Measurements from ENCODE around the gene RGMA. TPM values are rescaled to one million over a fixed set of nuclear protein-coding genes. Genes with fewer than 3 reads are reported as not detected.
"Not testable (repeated sequence)": the region's sequence is repeated elsewhere in the genome, so short reads cannot be mapped to it uniquely, and the experiment has no call there.

Gene RGMA
- polyA plus RNA-seq, 5 donors: 11.2 to 21.1 (median 13.8) TPM

GRCh38 chr15:93035953-93036810 lies 52.8 kb downstream of the RGMA start:
- DNase-seq: peak in 1 of 2 donors; percentile 29

DNA sequence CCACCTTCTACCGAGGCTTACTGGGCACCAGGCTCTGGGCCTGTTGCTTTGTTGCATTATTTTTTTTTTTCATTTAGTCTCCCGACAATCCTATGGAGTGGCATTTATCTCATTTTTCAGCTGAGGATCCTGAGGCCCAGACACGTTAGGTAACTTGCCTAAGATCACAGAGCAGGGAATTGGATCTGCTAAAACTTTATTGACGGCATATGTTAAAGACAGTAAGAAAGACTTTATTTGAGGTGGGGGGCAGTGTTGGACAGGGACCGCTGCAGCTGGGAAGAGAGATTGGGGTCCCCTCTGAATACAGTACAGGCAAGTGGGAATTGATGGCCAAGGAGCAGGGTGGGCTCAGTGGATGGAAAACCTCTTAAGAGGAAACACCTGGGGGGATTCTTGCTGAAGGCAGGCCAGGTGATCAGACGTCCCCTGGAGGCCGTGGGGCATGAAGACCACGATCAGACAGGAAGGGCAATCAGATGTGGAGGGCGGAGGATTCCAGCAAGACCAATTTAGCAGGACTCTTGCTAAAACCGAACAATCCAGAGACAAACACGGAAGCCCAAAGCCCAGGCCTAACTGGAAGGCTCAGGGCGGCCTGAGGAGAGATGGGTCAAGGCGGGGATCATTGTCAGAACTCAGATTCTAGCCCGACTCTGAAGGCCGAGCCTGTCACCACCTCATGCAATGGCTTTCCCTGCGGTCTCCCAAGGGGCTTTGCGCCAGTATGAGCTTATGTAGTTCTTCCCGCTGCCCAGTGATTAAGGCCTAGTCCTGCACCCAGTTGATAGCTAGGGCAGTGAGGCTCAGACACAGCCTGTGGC lies 53.7 kb downstream of the RGMA start:
- DNase-seq: no peak

DNA sequence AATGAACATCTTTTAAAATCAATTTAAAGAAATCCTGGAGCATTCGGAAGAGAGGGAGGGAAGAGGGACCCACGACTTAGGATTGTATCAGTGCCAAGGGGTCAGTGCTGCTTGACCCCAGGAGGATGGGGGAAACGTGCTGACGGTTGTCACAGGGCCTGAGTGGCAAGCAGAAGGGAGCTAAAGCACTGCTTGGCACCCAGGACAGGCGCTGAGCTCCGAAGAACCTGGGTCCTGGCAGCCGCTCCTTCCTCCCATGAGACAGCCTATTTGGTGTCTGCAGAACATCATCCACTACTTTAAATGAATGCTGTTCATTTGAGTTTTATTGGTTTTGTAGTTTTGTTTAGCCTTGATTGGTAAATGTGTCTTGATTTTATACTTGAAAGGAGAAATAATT lies 54.5 kb downstream of the RGMA start:
- no peak for DNase-seq

DNA sequence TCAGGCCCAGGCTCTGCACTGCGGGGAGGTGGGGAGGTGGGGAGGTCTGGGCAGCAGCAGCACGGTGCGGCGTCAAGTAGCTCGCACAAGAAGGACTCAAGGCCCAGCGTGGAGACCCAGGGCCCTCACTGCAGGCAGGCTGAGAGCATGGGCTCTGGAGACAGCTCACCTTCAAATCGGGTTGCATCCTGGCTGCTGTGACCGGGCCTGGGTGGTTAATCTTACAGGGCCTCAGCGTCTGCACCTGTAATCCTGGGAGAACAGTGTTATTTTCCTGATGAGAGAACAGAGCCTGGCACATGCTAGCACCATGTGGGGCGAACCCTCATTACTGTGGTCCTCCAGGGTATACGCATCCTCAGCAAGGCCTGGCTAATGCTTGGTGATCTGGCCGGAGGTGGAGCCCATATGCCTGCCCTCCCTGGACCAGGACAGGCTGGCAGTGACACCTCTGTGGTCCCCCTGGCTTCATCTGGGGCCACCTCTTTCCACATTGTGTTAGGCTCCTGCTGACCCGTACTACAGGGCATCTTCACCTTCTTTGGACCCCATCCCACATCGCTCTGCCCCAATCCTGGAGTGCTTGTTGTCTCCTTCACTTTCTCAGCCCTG lies 55.5 kb downstream of the RGMA start:
- DNase-seq: no peak

- DNase-seq: not testable (repeated sequence)
Measured at GRCh38 chr15:93032515-93033206, 56.4 kb downstream of the RGMA start.

- not testable (repeated sequence) for DNase-seq
Measured at GRCh38 chr15:93031557-93032384, 57.2 kb downstream of the RGMA start.

GRCh38 chr15:93031103-93031464 lies 57.9 kb downstream of the RGMA start:
- no peak for DNase-seq

DNA sequence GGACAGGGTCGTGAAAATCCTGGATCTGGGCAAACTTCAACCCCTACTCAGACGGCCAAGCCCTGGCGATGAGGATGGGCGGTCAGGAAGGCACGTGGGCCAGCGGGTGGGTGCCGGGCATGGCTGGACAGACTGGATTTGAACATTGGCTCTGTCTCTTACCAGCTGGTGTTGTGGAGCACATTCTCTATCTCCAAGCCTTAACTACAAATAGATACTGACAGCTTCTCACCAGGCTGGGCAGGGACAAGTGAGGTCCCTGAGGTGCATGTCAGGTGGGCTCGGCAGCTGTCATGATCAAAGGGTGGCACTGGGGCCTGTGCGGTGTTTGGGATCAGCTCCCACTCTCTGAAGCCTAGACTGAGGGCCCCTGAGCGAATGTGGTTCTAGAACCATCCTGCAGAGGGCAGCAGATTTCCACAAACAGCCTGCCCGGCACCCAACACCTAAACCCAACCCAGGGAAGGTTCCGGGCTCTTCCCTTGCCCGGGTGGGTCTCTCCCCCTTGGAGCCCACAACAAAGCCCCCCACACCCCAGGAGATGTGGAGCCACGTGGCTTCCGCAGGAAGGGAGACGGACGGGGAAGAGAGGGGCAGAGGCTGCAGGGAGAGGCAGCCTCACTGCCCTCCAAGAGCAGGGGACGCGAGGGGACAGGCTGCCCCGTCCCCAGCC lies 58.4 kb downstream of the RGMA start:
- DNase-seq: peak in 1 of 2 donors; percentile 71

- no peak for DNase-seq
Measured at GRCh38 chr15:93029836-93030429, 59.1 kb downstream of the RGMA start.

DNA sequence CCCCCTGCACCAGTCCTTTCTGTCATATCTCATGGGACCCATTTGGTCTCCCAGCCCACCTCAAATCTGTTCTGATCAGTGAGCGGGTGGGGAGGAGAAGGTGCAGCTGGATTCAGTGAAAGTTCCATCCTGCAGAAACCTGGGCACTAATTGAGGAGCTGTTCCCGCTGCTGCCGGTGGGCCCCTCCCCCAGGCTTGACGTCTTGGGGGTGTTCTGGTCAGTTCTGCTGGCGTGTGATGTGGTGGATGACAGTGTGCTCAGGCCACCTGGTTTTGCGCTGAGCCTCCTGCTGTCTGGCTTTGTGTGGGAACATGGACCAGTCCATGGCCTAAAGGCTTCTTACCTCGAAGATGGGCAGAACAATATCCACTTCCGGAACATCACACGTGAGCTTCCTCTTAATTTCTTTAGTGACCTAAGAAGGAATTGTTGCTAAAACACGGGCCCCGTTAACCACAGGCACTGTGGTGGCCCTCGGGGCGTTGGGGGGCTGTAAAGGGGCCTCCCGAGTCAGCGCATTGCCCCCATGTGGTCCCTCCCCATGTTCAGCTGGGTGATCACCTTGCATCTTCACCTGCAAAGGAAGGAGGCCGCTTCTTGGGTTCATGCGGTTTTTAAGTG lies 59.7 kb downstream of the RGMA start:
- no peak for DNase-seq

GRCh38 chr15:93028632-93029213 lies 60.3 kb downstream of the RGMA start:
- peak in 1 of 2 donors; percentile 55 for DNase-seq

- DNase-seq: no peak
Measured at GRCh38 chr15:93028111-93028631, 60.8 kb downstream of the RGMA start.

DNA sequence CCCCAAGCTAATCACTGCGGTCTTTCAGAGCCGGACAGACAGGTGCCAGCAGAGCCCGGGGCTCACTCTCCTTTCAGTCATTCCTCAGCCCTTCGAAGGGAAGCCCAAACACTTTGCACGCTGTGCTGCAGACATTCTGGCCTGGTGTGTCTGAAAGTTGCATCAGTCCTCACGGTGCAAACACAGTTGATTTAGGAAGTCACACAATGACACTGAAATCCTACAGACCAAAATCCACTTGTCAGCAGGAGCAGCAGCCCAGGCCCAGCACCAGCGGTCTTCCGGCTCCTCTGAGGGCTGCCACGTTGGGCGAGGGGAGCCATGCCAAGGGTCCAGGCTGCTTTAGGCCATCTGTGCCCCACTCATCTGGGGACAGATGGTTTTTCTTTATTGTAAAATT lies 61.6 kb downstream of the RGMA start:
- DNase-seq: no peak

DNA sequence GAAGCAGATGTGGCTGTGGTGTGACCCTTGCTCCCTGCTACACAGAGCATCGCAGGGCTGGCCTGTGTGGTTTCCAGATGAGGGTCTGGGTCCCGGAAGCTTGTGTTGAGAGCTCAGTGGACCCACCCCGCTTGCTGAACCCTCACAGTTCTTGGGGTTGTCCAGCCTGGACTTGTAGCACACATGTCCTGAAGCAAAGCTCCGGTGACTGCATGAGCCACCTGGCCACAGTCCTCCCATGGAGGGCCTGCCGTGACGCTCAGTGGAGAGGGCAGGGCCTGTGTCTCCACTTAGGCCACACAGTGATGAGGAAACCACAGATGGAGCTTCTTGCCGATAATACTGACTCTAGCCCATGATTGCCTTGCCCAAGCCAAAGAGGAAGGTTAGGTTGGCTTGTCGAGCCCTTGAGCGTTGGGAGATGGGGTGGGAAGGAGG lies 62.6 kb downstream of the RGMA start:
- no peak for DNase-seq

GRCh38 chr15:93025625-93025982 lies 63.4 kb downstream of the RGMA start:
- DNase-seq: no peak

GRCh38 chr15:93024716-93025624 lies 64.0 kb downstream of the RGMA start:
- no peak for DNase-seq

DNA sequence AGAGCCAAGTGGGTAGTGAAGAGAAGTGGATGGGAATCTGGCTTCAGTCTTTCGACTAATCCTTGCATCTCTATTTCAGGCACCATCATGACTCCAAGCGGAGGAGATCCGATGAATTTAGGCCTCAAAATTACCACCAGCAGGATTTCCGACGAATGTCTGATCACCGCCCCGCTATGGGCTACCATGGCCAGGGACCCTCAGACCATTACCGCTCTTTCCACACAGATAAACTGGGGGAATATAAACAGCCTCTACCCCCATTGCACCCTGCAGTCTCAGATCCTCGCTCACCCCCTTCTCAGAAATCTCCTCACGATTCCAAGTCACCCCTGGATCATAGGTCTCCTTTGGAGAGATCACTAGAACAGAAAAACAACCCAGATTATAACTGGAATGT lies 64.7 kb downstream of the RGMA start:
- DNase-seq: no peak

Measured in right lung (tissue), 5 donors.